LNCAP (cell line): ENCODE measurements around the gene AXIN1.

Experiments used
- CTCF ChIP-seq: fragments of 450-650 bp; IDR thresholded peaks from 2 replicates; pipeline ENCODE4 v1.5.1; 2017; ENCODE audit warnings: mild to moderate bottlenecking

AXIN1 gene

DNA sequence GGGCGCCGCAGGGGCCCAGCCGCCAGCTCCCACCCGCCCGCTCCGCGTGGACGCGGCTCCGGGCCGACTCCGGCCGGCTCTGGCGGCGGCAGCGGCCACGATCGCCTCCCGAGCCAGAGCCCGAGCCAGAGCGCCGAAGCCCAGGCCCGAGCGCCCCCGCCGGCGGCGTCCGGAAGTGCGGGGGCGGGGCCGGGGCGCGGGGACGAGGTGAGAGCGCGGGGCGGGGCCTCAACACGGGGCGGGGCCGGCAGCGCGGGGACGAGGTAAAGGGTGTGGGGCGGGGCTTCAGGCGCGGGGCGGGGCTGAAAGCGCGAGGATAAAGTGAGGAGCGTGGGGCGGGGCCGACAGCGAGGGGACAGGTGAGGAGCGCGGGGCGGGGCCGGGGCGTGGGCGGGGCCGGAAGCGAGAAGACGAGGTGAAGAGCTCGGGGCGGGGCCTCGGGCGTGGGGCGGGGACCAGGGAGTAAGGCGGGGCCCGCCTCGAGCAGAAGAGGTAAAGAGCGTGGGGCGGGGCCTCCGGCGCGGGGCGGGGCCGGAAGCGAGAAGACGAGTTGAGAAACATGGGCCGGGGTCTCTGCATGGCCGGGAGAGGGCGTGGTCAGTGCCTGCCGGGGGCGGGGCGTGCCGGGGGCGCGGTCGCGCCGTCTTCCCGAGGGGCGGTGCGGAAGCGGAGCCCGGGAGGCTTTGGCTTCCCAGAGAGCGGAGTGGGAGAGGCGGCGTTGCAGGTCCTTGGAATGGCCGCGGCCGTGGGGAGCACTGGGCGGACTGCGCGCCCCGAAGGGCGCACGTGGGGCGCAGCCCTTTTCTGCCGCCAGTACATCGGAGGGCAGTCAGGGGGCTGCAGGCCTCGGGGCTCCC lies at the start of gene AXIN1:
Gene AXIN1, minus strand, starts transcription at position 177 of the 857 bp plus-strand sequence. CDS start 5,698 bp downstream, outside the sequence.
- peak; percentile 55 for TF ChIP-seq CTCF

DNA sequence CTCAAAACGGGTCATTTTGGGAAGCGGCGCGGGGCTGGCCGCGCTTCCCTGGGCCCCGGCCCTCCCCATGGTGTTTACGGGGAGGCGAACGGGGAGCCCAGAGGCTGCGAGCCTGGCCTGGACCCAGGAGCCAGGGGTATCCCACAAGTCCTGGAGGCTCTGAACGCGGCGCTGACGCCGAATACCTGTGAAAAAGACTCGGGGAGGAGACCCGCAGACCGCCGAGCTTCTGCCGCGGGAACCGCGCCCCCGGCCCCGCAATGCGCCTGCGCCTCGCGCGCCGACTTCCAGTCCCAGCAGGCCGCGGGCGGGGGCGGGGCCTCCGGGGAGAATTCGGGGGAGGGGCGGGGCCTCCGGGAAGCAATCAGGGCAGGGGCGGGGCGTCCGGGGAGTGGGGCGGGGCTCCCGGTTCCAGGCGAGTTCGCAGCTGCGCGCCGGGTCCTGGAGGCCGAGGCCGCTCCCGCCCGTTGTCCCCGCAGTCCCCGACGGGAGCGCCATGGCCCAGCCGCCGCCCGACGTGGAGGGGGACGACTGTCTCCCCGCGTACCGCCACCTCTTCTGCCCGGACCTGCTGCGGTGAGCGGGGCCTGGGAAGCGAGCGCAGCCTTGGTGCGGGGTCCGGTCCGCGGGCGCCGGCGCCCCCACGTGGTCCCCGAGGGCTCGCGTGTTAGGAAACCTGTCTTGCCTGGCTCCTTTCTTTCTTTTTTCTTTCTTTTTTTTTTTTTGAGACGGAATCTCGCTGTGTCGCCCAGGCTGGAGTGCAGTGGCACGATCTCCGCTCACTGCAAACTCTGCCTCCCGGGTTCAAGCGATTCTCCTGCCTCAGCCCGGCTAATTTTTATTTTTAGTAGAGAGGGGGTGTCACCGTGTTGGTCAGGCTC lies 49.2 kb upstream of the AXIN1 start, which contains the start of gene DECR2:
Gene DECR2, plus strand, starts transcription at position 418 of the 881 bp plus-strand sequence. Its CDS starts 79 bp downstream, at position 497.
- peak; percentile 58 for TF ChIP-seq CTCF

- no peak for TF ChIP-seq CTCF
Observed at GRCh38 chr16:400061-400591, 47.6 kb upstream of the AXIN1 start.

- no peak for TF ChIP-seq CTCF
Observed at GRCh38 chr16:399340-400019, 47.0 kb upstream of the AXIN1 start.

- no peak for TF ChIP-seq CTCF
Observed at GRCh38 chr16:398561-399339, 46.2 kb upstream of the AXIN1 start.

GRCh38 chr16:397736-398332 lies 45.3 kb upstream of the AXIN1 start:
- no peak for TF ChIP-seq CTCF
